ENCODE data around the gene PDGFC. TPM values are rescaled to one million over a fixed set of nuclear protein-coding genes. Genes with fewer than 3 reads are reported as not detected.

The PDGFC gene
- polyA plus RNA-seq, 3 donors, result 2.5 to 5.0 (median 4.9) TPM

DNA sequence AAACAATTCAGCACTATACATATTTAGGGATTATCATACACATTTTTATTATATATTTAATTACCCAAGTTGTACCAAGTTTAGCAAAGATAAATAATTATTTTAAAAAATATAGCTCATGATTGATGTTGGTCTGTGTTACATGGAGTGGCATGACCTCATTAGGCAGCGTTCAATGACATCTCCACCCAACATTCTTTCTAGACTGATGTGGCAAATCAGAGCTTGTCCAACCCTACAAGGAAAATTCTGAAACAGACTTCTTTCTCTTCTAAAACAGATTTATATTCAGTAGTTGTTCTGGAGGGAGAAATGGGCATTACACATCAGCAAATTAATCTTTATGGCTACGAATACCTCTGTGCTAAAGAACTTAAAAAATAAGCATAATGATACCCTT is 189.7 kb downstream of the PDGFC start:
- H3K4me3 Mint-ChIP-seq, result no peak overlapping the region
- no peaks in the 10 kb centered on the region for H3K9me3 ChIP-seq (replicated peaks in 1 of 2; ENCODE audit: control insufficient read depth in 1 of 2, insufficient read depth in 1 of 2, low read length in 2 of 2)
- H3K4me1 ChIP-seq (ENCODE audit: control insufficient read depth in 1 of 2, insufficient read depth in 2 of 2, low read length in 2 of 2), result peaks cover 9 to 16% of the 10 kb centered on the region in 2 donors
- DNase-seq, result no peak
- TF ChIP-seq, protein P1, sequence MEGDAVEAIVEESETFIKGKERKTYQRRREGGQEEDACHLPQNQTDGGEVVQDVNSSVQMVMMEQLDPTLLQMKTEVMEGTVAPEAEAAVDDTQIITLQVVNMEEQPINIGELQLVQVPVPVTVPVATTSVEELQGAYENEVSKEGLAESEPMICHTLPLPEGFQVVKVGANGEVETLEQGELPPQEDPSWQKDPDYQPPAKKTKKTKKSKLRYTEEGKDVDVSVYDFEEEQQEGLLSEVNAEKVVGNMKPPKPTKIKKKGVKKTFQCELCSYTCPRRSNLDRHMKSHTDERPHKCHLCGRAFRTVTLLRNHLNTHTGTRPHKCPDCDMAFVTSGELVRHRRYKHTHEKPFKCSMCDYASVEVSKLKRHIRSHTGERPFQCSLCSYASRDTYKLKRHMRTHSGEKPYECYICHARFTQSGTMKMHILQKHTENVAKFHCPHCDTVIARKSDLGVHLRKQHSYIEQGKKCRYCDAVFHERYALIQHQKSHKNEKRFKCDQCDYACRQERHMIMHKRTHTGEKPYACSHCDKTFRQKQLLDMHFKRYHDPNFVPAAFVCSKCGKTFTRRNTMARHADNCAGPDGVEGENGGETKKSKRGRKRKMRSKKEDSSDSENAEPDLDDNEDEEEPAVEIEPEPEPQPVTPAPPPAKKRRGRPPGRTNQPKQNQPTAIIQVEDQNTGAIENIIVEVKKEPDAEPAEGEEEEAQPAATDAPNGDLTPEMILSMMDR (IDR thresholded peaks at IDR 0.05), result no peak
- no peak overlapping the region for H3K4me3 ChIP-seq (replicated peaks in 1 of 3; ENCODE audit: low read depth in 2 of 3, low read length in 3 of 3)
- H2AFZ ChIP-seq (ENCODE audit: insufficient read depth, low read depth, low read length, poor library complexity, severe bottlenecking), result no peak overlapping the region
- no peak overlapping the region for H3K4me2 ChIP-seq (replicated peaks; ENCODE audit: extremely low read depth, low read length, poor library complexity, severe bottlenecking)
- peaks cover 0 to 2% (median 0%) of the 10 kb centered on the region in 3 donors for H3K27me3 Mint-ChIP-seq (ENCODE audit: low read depth in 3 of 3)
- H3K27ac Mint-ChIP-seq, result no peak overlapping the region
- peaks cover 2% of the 10 kb centered on the region in 2 donors for H3K36me3 Mint-ChIP-seq
- H3K27me3 ChIP-seq (ENCODE audit: control insufficient read depth in 2 of 2, insufficient read depth in 2 of 2, low read length in 2 of 2), result no peaks in the 10 kb centered on the region
- peaks cover 11% of the 10 kb centered on the region for H3K4me1 Mint-ChIP-seq
- H3K9me3 Mint-ChIP-seq, result peaks cover 0 to 2% (median 0%) of the 10 kb centered on the region in 7 donors
- intact Hi-C loops (cut with micrococcal nuclease), result no loop called here
- H4K20me1 ChIP-seq (ENCODE audit: insufficient read depth, low read length), result no peaks in the 10 kb centered on the region
- no peaks in the 10 kb centered on the region for H3K79me2 ChIP-seq (ENCODE audit: insufficient read depth, low read length)
- WGBS (ENCODE audit: insufficient coverage), result no CpG with 5 or more reads among the region's 2 CpGs
- H3K27ac ChIP-seq (ENCODE audit: low read depth in 1 of 2, low read length in 2 of 2), result no peak overlapping the region
- no peaks in the 10 kb centered on the region for H3K36me3 ChIP-seq (replicated peaks in 1 of 2; ENCODE audit: control insufficient read depth in 1 of 2, insufficient read depth in 2 of 2, low read length in 2 of 2)
- no peak overlapping the region for H3K9ac ChIP-seq (ENCODE audit: insufficient read depth, low read length, poor library complexity, severe bottlenecking)

GRCh38 chr4:156779774-156780173 is 191.8 kb downstream of the PDGFC start:
- H3K4me3 Mint-ChIP-seq, result no peak overlapping the region
- no CpG with 5 or more reads among the region's 1 CpG for WGBS (ENCODE audit: insufficient coverage)
- no peak overlapping the region for H3K4me2 ChIP-seq (replicated peaks; ENCODE audit: extremely low read depth, low read length, poor library complexity, severe bottlenecking)
- no peaks in the 10 kb centered on the region for H3K9me3 ChIP-seq (replicated peaks in 1 of 2; ENCODE audit: control insufficient read depth in 1 of 2, insufficient read depth in 1 of 2, low read length in 2 of 2)
- H3K4me1 Mint-ChIP-seq, result peaks cover 26% of the 10 kb centered on the region
- no peak overlapping the region for H3K9ac ChIP-seq (ENCODE audit: insufficient read depth, low read length, poor library complexity, severe bottlenecking)
- no peak overlapping the region for H3K27ac ChIP-seq (ENCODE audit: low read depth in 1 of 2, low read length in 2 of 2)
- TF ChIP-seq, protein P1 (IDR thresholded peaks at IDR 0.05), result no peak
- no peak overlapping the region for H3K4me3 ChIP-seq (replicated peaks in 1 of 3; ENCODE audit: low read depth in 2 of 3, low read length in 3 of 3)
- H4K20me1 ChIP-seq (ENCODE audit: insufficient read depth, low read length), result no peaks in the 10 kb centered on the region
- peaks cover 0 to 2% (median 0%) of the 10 kb centered on the region in 3 donors for H3K27me3 Mint-ChIP-seq (ENCODE audit: low read depth in 3 of 3)
- no peaks in the 10 kb centered on the region for H3K36me3 ChIP-seq (replicated peaks in 1 of 2; ENCODE audit: control insufficient read depth in 1 of 2, insufficient read depth in 2 of 2, low read length in 2 of 2)
- peaks cover 24 to 29% of the 10 kb centered on the region in 2 donors for H3K4me1 ChIP-seq (ENCODE audit: control insufficient read depth in 1 of 2, insufficient read depth in 2 of 2, low read length in 2 of 2)
- no peak overlapping the region for H3K27ac Mint-ChIP-seq
- no peak for DNase-seq
- intact Hi-C loops (cut with micrococcal nuclease), result no loop called here
- H2AFZ ChIP-seq (ENCODE audit: insufficient read depth, low read depth, low read length, poor library complexity, severe bottlenecking), result no peak overlapping the region
- H3K27me3 ChIP-seq (ENCODE audit: control insufficient read depth in 2 of 2, insufficient read depth in 2 of 2, low read length in 2 of 2), result no peaks in the 10 kb centered on the region
- H3K9me3 Mint-ChIP-seq, result peaks cover 0 to 2% (median 0%) of the 10 kb centered on the region in 7 donors
- no peaks in the 10 kb centered on the region for H3K79me2 ChIP-seq (ENCODE audit: insufficient read depth, low read length)
- peaks cover 2% of the 10 kb centered on the region in 2 donors for H3K36me3 Mint-ChIP-seq

Data from CD14-positive monocyte (primary cell).